Hematopoietic multipotent progenitor cell treated with erythropoietin and hydrocortisone succinate and interleukin-3 and kit ligand, for 15 days (in vitro differentiated cells): Measurements from ENCODE around the gene PHTF1.

Source experiments
- DNase-seq: peaks from one replicate; pipeline ENCODE4 v3.0.0-alpha.2; 2015; ENCODE audit warnings: low spot score

Gene PHTF1

GRCh38 chr1:113759333-113760101, at the start of gene PHTF1:
PHTF1 (minus strand) TSS chr1:113759486; CDS start chr1:113758703, 783 bp downstream.
- DNase-seq: peak; percentile 65

- no peak for DNase-seq
These were observed 49.3 kb upstream of the PHTF1 start for GRCh38 chr1:113808450-113809195.

- no peak for DNase-seq
These were observed 46.4 kb upstream of the PHTF1 start for GRCh38 chr1:113805639-113806038.

GRCh38 chr1:113805256-113805531, 45.9 kb upstream of the PHTF1 start:
- no peak for DNase-seq

GRCh38 chr1:113804421-113805255, 45.4 kb upstream of the PHTF1 start:
- peak; percentile 80 for DNase-seq

- no peak for DNase-seq
These were observed 43.2 kb upstream of the PHTF1 start for GRCh38 chr1:113802367-113803007.

GRCh38 chr1:113800487-113800886, 41.2 kb upstream of the PHTF1 start:
- DNase-seq: no peak

GRCh38 chr1:113797472-113797871, 38.2 kb upstream of the PHTF1 start:
- DNase-seq: no peak

- DNase-seq: no peak
These were observed 34.9 kb upstream of the PHTF1 start for GRCh38 chr1:113793878-113794834.

- no peak for DNase-seq
These were observed 33.7 kb upstream of the PHTF1 start for GRCh38 chr1:113792986-113793385.

GRCh38 chr1:113792471-113792870, 33.2 kb upstream of the PHTF1 start:
- no peak for DNase-seq

- DNase-seq: no peak
These were observed 29.5 kb upstream of the PHTF1 start for GRCh38 chr1:113788802-113789201.

- no peak for DNase-seq
These were observed 28.4 kb upstream of the PHTF1 start for GRCh38 chr1:113787663-113788062.

GRCh38 chr1:113786069-113786468, 26.8 kb upstream of the PHTF1 start:
- DNase-seq: no peak

- DNase-seq: no peak
These were observed 25.0 kb upstream of the PHTF1 start for GRCh38 chr1:113784104-113784779.

GRCh38 chr1:113783254-113784103, 24.2 kb upstream of the PHTF1 start:
- DNase-seq: peak; percentile 70

- no peak for DNase-seq
These were observed 23.1 kb upstream of the PHTF1 start for GRCh38 chr1:113782406-113782805.

GRCh38 chr1:113780374-113781146, 21.3 kb upstream of the PHTF1 start:
- DNase-seq: peak; percentile 35

- DNase-seq: peak; percentile 50
These were observed 20.3 kb upstream of the PHTF1 start for GRCh38 chr1:113779542-113779941.
